OCI-LY1 (cell line): ENCODE results near the gene GRPEL1.

Source experiments
- EZH2 ChIP-seq: fragments of 200-600 bp; sonication (generic), shearing (Covaris generic); IDR thresholded peaks from 2 replicates; pipeline ENCODE4 v1.8.0; 2017; ENCODE audit warnings: borderline replicate concordance, mixed run types, mild to moderate bottlenecking, antibody characterized with exemption, low read length, moderate library complexity, mixed read lengths
- TF ChIP-seq, protein P1 (sequence below): fragments of 200-600 bp; sonication (generic), shearing (Covaris generic); IDR thresholded peaks from 2 replicates; pipeline ENCODE4 v1.5.1; 2017; ENCODE audit warnings: mild to moderate bottlenecking, antibody characterized with exemption, low read length, moderate library complexity, mixed read lengths

DNA sequence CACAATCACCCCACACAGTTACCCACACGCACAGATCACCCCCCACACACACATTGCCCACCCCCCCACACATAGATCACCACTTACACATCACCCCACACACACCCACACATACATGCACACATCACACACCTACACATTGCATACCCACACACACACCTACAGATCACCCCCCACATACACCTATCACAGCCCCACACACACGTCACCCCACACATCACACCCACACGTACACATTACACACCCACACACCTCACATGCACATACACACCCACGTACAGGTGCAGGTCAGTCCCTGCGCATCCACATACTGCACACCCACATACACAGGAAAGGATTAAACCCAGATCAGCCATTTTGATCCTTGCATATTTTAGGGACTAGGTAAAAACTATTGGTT is 40.0 kb downstream of the GRPEL1 start:
- no peak for TF ChIP-seq EZH2
- TF ChIP-seq, protein P1, sequence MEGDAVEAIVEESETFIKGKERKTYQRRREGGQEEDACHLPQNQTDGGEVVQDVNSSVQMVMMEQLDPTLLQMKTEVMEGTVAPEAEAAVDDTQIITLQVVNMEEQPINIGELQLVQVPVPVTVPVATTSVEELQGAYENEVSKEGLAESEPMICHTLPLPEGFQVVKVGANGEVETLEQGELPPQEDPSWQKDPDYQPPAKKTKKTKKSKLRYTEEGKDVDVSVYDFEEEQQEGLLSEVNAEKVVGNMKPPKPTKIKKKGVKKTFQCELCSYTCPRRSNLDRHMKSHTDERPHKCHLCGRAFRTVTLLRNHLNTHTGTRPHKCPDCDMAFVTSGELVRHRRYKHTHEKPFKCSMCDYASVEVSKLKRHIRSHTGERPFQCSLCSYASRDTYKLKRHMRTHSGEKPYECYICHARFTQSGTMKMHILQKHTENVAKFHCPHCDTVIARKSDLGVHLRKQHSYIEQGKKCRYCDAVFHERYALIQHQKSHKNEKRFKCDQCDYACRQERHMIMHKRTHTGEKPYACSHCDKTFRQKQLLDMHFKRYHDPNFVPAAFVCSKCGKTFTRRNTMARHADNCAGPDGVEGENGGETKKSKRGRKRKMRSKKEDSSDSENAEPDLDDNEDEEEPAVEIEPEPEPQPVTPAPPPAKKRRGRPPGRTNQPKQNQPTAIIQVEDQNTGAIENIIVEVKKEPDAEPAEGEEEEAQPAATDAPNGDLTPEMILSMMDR: no peak
